ENCODE results near the gene CCDC148. TPM values are rescaled to one million over a fixed set of nuclear protein-coding genes. Genes with fewer than 3 reads are reported as not detected.

CCDC148 gene
- total RNA-seq, 4 donors from 2014 or later: 0.55 to 1.6 TPM; not detected in 2

GRCh38 chr2:158381205-158381604 is 75.3 kb downstream of the CCDC148 start:
- intact Hi-C loops (cut with DNase I; ENCODE audit: low total_unique reads): no loop called here
- no peak overlapping the region for H3K4me3 ChIP-seq (ENCODE audit: low read depth, poor library complexity, severe bottlenecking)
- no peak for DNase-seq (ENCODE audit: low spot score in 2 of 2)
- no peak for TF ChIP-seq POLR2A (IDR thresholded peaks at IDR 0.05)
- TF ChIP-seq CTCF (IDR thresholded peaks at IDR 0.05): no peak
- 83 to 86% methylated on average over 3 of the region's 3 CpGs for WGBS, 2 donors

GRCh38 chr2:158380746-158381145 is 75.8 kb downstream of the CCDC148 start:
- TF ChIP-seq CTCF (IDR thresholded peaks at IDR 0.05) (no peak), POLR2A (IDR thresholded peaks at IDR 0.05) (no peak)
- no peak for DNase-seq (ENCODE audit: low spot score in 2 of 2)
- intact Hi-C loops (cut with DNase I; ENCODE audit: low total_unique reads): no loop called here
- no peak overlapping the region for H3K4me3 ChIP-seq (ENCODE audit: low read depth, poor library complexity, severe bottlenecking)

GRCh38 chr2:158378926-158379325 is 77.6 kb downstream of the CCDC148 start:
- H3K4me3 ChIP-seq (ENCODE audit: low read depth, poor library complexity, severe bottlenecking): no peak overlapping the region
- intact Hi-C loops (cut with DNase I; ENCODE audit: low total_unique reads): no loop called here
- no peak for TF ChIP-seq POLR2A (IDR thresholded peaks at IDR 0.05)
- TF ChIP-seq CTCF (IDR thresholded peaks at IDR 0.05): no peak
- WGBS, 2 donors: 57 to 72% methylated on average over 1 of the region's 1 CpG
- DNase-seq (ENCODE audit: low spot score in 2 of 2): no peak

- DNase-seq (ENCODE audit: low spot score in 2 of 2): no peak
- intact Hi-C loops (cut with DNase I; ENCODE audit: low total_unique reads): no loop called here
- 68 to 80% methylated on average over 5 of the region's 5 CpGs for WGBS, 2 donors
- TF ChIP-seq POLR2A (IDR thresholded peaks at IDR 0.05) (no peak), CTCF (IDR thresholded peaks at IDR 0.05) (no peak)
- no peak overlapping the region for H3K4me3 ChIP-seq (ENCODE audit: low read depth, poor library complexity, severe bottlenecking)
These were observed 90.2 kb downstream of the CCDC148 start for GRCh38 chr2:158366342-158366741.

- intact Hi-C loops (cut with DNase I; ENCODE audit: low total_unique reads): no loop called here
- H3K4me3 ChIP-seq (ENCODE audit: low read depth, poor library complexity, severe bottlenecking): no peak overlapping the region
- WGBS, 2 donors: 95 to 97% methylated on average over 4 of the region's 4 CpGs
- DNase-seq (ENCODE audit: low spot score in 2 of 2): no peak
- TF ChIP-seq POLR2A (IDR thresholded peaks at IDR 0.05) (no peak), CTCF (IDR thresholded peaks at IDR 0.05) (no peak)
These were observed 96.7 kb downstream of the CCDC148 start for GRCh38 chr2:158359846-158360245.

- WGBS, 2 donors: 69 to 81% methylated on average over 2 of the region's 2 CpGs
These were observed 98.9 kb downstream of the CCDC148 start for GRCh38 chr2:158357699-158358098.

More at GRCh38 chr2:158357699-158358098, 98.9 kb downstream of the CCDC148 start:
- intact Hi-C loops (cut with DNase I; ENCODE audit: low total_unique reads): no loop called here
- TF ChIP-seq CTCF (IDR thresholded peaks at IDR 0.05) (no peak), POLR2A (IDR thresholded peaks at IDR 0.05) (no peak)
- H3K4me3 ChIP-seq (ENCODE audit: low read depth, poor library complexity, severe bottlenecking): no peak overlapping the region
- DNase-seq (ENCODE audit: low spot score in 2 of 2): no peak
